HCT116 (cell line): ENCODE results near the gene PRPF6. TPM values are rescaled to one million over a fixed set of nuclear protein-coding genes. Genes with fewer than 3 reads are reported as not detected.

Experiments used
- ATAC-seq: fragments of 200-7000 bp; cut with Tn5 transposase; 2 replicates; pipeline ENCODE4 v1.9.1; 2020; ENCODE audit warnings: mild to moderate bottlenecking, moderate library complexity
- BruUV-seq: library from RNA; stranded (reverse); fragments of 400-500 nt; replicated peaks from 2 replicates; lab custom pipeline; 2021; lab: Mats Ljungman, UMichigan
- CTCF ChIA-PET: fragments of 300-600 bp; sonication (Branson Sonifier 250); formaldehyde crosslinking; loops from one replicate; lab custom pipeline; 2021; ENCODE audit warnings: antibody characterized with exemption; lab: Charles Lee
- POLR2A ChIA-PET: fragments of 300-600, 350-600 bp; sonication (Branson Sonifier 250); formaldehyde crosslinking; loops from one replicate; lab custom pipeline; 2021; ENCODE audit warnings: antibody characterized with exemption; lab: Charles Lee
- RAD21 ChIA-PET, 2 experiments: fragments of 300-600 bp; sonication (Branson Sonifier 250); formaldehyde crosslinking; loops; one replicate each; lab custom pipeline; 2023; ENCODE audit warnings: low total read pairs in 2 of 2; ENCODE audit not compliant: uncharacterized antibody in 2 of 2, unreplicated experiment in 2 of 2, low non-redundant PET in 1 of 2; lab: Charles Lee
- DNase-seq: peaks from one replicate; pipeline ENCODE4 v3.0.0-alpha.2; 2010; ENCODE audit warnings: low read depth, low spot score
- H2AFZ ChIP-seq: fragments of 200-600 bp; shearing (Covaris generic), sonication (generic); 2 replicates; pipeline ENCODE4 v1.6.1; 2017; ENCODE audit warnings: low read depth, mixed run types, mixed read lengths, antibody characterized with exemption, low read length; ENCODE audit not compliant: poor library complexity, severe bottlenecking
- H3K27ac ChIP-seq: 2 replicates; pipeline ENCODE4 v1.5.1; 2012; ENCODE audit warnings: low read depth, low read length
- H3K27me3 ChIP-seq: fragments of 200-600 bp; sonication (generic); 2 replicates; pipeline ENCODE4 v1.6.1; 2016; ENCODE audit warnings: mixed run types, low read length, mixed read lengths; ENCODE audit not compliant: insufficient read depth
- H3K36me3 ChIP-seq, 2 experiments: fragments of 200-500 bp in 1 of 2; fragments of 200-600 bp in 1 of 2; sonication (Bioruptor generic) in 1 of 2; sonication (generic) in 1 of 2; 2 replicates each; pipeline versions ENCODE4 v1.5.1 to v1.6.1; 2014 to 2016; ENCODE audit warnings: low read length in 2 of 2, inconsistent platforms in 1 of 2, mixed read lengths in 1 of 2, mixed run types in 1 of 2; ENCODE audit not compliant: insufficient read depth in 2 of 2, control insufficient read depth in 1 of 2
- H3K4me1 ChIP-seq, 2 experiments: fragments of 200-600 bp in 1 of 2; sonication (generic) in 1 of 2; 2 replicates each; pipeline versions ENCODE4 v1.5.1 to v1.6.1; 2012 to 2017; ENCODE audit warnings: low read length in 2 of 2, inconsistent platforms in 1 of 2, mild to moderate bottlenecking in 1 of 2, mixed read lengths in 1 of 2, mixed run types in 1 of 2, moderate library complexity in 1 of 2; ENCODE audit not compliant: insufficient read depth in 2 of 2, control insufficient read depth in 1 of 2
- H3K4me2 ChIP-seq: fragments of 200-600 bp; sonication (generic); 2 replicates; pipeline ENCODE4 v1.6.1; 2017; ENCODE audit warnings: mixed run types, low read length, mixed read lengths
- H3K4me3 ChIP-seq, 2 experiments: fragments of 200-600 bp in 1 of 2; sonication (generic) in 1 of 2; replicated peaks in 1 of 2; 2 replicates each; pipeline ENCODE4 v1.5.1; 2011 to 2016; ENCODE audit warnings: low read length in 2 of 2, control low read depth in 1 of 2, low read depth in 1 of 2, mild to moderate bottlenecking in 1 of 2, mixed read lengths in 1 of 2, mixed run types in 1 of 2
- H3K79me2 ChIP-seq: fragments of 200-600 bp; sonication (generic); 2 replicates; pipeline ENCODE4 v1.6.1; 2017; ENCODE audit warnings: mild to moderate bottlenecking, mixed run types, low read length, moderate library complexity, mixed read lengths; ENCODE audit not compliant: insufficient read depth
- H3K9ac ChIP-seq: fragments of 200-600 bp; sonication (generic); 2 replicates; pipeline ENCODE4 v1.6.1; 2016; ENCODE audit warnings: low read length, mixed read lengths
- H3K9me2 ChIP-seq: fragments of 200-600 bp; sonication (generic), shearing (Covaris generic); 2 replicates; pipeline ENCODE4 v1.6.1; 2017; ENCODE audit warnings: mixed run types, mild to moderate bottlenecking, moderate library complexity; ENCODE audit not compliant: insufficient read depth
- H3K9me3 ChIP-seq, 2 experiments: fragments of 200-500 bp in 1 of 2; fragments of 200-600 bp in 1 of 2; sonication (Bioruptor generic) in 1 of 2; sonication (generic) in 1 of 2; 2 replicates each; pipeline ENCODE4 v1.6.1; 2014 to 2017; ENCODE audit warnings: low read length in 2 of 2, mixed read lengths in 2 of 2, inconsistent platforms in 1 of 2, low read depth in 1 of 2, mild to moderate bottlenecking in 1 of 2, mixed run types in 1 of 2, moderate library complexity in 1 of 2; ENCODE audit not compliant: control insufficient read depth in 1 of 2, insufficient read depth in 1 of 2
- H4K20me1 ChIP-seq: fragments of 200-600 bp; sonication (generic), shearing (Covaris generic); 2 replicates; pipeline ENCODE4 v1.6.1; 2017; ENCODE audit warnings: mixed run types, mild to moderate bottlenecking, moderate library complexity; ENCODE audit not compliant: insufficient read depth
- CTCF ChIP-seq, 3 experiments: fragments of 200-600 bp in 1 of 3; sonication (generic) in 1 of 3; IDR thresholded peaks in 2 of 3; conservative IDR thresholded peaks in 1 of 3; 2 replicates each; pipeline ENCODE4 v1.5.1; 2012 to 2017; ENCODE audit warnings: low read depth in 2 of 3, low read length in 2 of 3, antibody characterized with exemption in 1 of 3, borderline replicate concordance in 1 of 3, control low read depth in 1 of 3, mild to moderate bottlenecking in 1 of 3, mixed read lengths in 1 of 3, mixed run types in 1 of 3, moderate library complexity in 1 of 3; ENCODE audit not compliant: insufficient read depth in 1 of 3
- JUND ChIP-seq: IDR thresholded peaks from 2 replicates; pipeline ENCODE4 v1.6.1; 2012
- MAX ChIP-seq: IDR thresholded peaks from 2 replicates; pipeline ENCODE4 v1.6.1; 2012
- POLR2AphosphoS5 ChIP-seq: IDR thresholded peaks from 2 replicates; pipeline ENCODE4 v1.6.1; 2011; ENCODE audit warnings: mild to moderate bottlenecking, low read depth, low read length, moderate library complexity
- REST ChIP-seq: IDR thresholded peaks from 2 replicates; pipeline ENCODE4 v1.6.1; 2012; ENCODE audit warnings: low read depth
- SP1 ChIP-seq: IDR thresholded peaks from 2 replicates; pipeline ENCODE4 v1.6.1; 2012; ENCODE audit warnings: low read depth
- TCF7L2 ChIP-seq: IDR thresholded peaks from 2 replicates; pipeline ENCODE4 v1.7.0; 2011; ENCODE audit warnings: borderline replicate concordance, inconsistent platforms; ENCODE audit not compliant: insufficient read depth, insufficient read length; ENCODE audit errors: extremely low read depth
- ZFX ChIP-seq: fragments of 450-650 bp; IDR thresholded peaks from 2 replicates; pipeline ENCODE4 v1.6.1; 2017
- ZNF274 ChIP-seq: fragments of 200-500 bp; sonication (Bioruptor generic); IDR thresholded peaks from 2 replicates; pipeline ENCODE4 v1.6.1; 2014; ENCODE audit warnings: mild to moderate bottlenecking, low read depth, low read length, inconsistent platforms
- intact Hi-C: fragments of 100-400 bp; cut with micrococcal nuclease; formaldehyde crosslinking; loops from 2 replicates; pipeline ENCODE4 v1.10.0; 2022
- total RNA-seq: library from RNA; stranded (reverse); gene quantifications from one replicate; pipeline ENCODE4 v1.2.1, GENCODE V29; 2021; ENCODE audit not compliant: unreplicated experiment

PRPF6 gene
- total RNA-seq, 1 experiment from 2014 or later = 74.9 TPM

GRCh38 chr20:64068386-64069208 lies 87.7 kb downstream of the PRPF6 start:
- ATAC-seq = no peak
- RAD21 ChIA-PET = no interaction called here
- Histone ChIP-seq H3K4me2 (no peak overlapping the region), H3K79me2 (no peaks in the 10 kb centered on the region), H3K27ac (no peak overlapping the region), H3K4me3 (no peak overlapping the region), H3K36me3 (no peaks in the 10 kb centered on the region), H3K9me3 (no peaks in the 10 kb centered on the region)
- POLR2A ChIA-PET = no interaction called here
- TF ChIP-seq POLR2AphosphoS5 = no peak
- TF ChIP-seq CTCF (IDR thresholded peaks at IDR 0.05 in 2 of 3, conservative IDR thresholded peaks at IDR 0.05 in 1 of 3; ENCODE audit: borderline replicate concordance in 1 of 3, insufficient read depth in 1 of 3, low read depth in 2 of 3, low read length in 2 of 3) = no peak
- no peak for TF ChIP-seq JUND
- TF ChIP-seq TCF7L2 = no peak
- no peak for TF ChIP-seq ZNF274
- no peak for TF ChIP-seq ZFX
- TF ChIP-seq SP1 = no peak
- TF ChIP-seq MAX = no peak
- TF ChIP-seq REST = no peak
- TF ChIP-seq, all 23 proteins: peak for 0
- intact Hi-C loops = no loop called here
- DNase-seq = no peak
- no peak overlapping the region for H2AFZ ChIP-seq
- BruUV-seq = no TSS peak
- no peak overlapping the region for H3K9ac ChIP-seq
- H3K4me1 ChIP-seq = peaks cover 38 to 40% of the 10 kb centered on the region in 2 experiments
- H4K20me1 ChIP-seq = no peaks in the 10 kb centered on the region
- no peaks in the 10 kb centered on the region for H3K9me2 ChIP-seq
- CTCF ChIA-PET = interaction anchor here (0.8 to 2.2 kb wide), 3 partner anchors 11 to 88 kb away, joined by 3 to 12 read pairs (median 3); partner anchors contain the start of genes OPRL1, PRPF6 and RGS19
- no peaks in the 10 kb centered on the region for H3K27me3 ChIP-seq
